HL-60/S4 (cell line): Measurements from ENCODE around the gene PLPPR4.
"Not testable (repeated sequence)": the region's sequence is repeated elsewhere in the genome, so short reads cannot be mapped to it uniquely, and the experiment has no call there.

ENCODE experiments used
- in situ Hi-C: fragments of 300-500 bp; cut with MboI; formaldehyde crosslinking; loops from 2 replicates; pipeline ENCODE4 v1.14.3; 2022; ENCODE audit warnings: low sequenced_read_pairs

PLPPR4 gene, protein sequence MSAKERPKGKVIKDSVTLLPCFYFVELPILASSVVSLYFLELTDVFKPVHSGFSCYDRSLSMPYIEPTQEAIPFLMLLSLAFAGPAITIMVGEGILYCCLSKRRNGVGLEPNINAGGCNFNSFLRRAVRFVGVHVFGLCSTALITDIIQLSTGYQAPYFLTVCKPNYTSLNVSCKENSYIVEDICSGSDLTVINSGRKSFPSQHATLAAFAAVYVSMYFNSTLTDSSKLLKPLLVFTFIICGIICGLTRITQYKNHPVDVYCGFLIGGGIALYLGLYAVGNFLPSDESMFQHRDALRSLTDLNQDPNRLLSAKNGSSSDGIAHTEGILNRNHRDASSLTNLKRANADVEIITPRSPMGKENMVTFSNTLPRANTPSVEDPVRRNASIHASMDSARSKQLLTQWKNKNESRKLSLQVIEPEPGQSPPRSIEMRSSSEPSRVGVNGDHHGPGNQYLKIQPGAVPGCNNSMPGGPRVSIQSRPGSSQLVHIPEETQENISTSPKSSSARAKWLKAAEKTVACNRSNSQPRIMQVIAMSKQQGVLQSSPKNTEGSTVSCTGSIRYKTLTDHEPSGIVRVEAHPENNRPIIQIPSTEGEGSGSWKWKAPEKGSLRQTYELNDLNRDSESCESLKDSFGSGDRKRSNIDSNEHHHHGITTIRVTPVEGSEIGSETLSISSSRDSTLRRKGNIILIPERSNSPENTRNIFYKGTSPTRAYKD

GRCh38 chr1:99264201-99265021 lies at the start of gene PLPPR4:
TSS of gene PLPPR4 (plus strand) at chr1:99264492. CDS start at chr1:99264594, 102 bp downstream.
- in situ Hi-C loops = no loop called here

DNA sequence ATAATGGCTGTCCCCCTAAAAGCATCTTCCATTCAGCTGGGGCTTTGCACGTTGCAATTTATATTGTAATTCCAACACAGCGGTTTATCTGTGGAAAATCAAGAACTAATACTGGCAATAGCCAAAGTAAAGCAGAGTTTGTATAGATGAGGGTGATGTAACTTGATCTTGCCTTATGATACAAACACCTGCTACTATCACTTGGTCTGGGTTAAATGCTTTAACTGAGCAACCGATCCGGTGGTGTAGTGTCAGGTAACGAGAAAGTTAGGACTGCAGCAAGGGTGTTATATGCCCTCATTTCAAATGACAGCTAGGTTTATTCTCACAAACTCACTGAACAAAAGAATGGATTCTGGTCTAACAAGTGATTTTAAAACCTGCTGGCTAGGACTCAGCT lies 47.3 kb upstream of the PLPPR4 start:
- in situ Hi-C loops = no loop called here

- in situ Hi-C loops = no loop called here
Measured at GRCh38 chr1:99217599-99217998, 46.7 kb upstream of the PLPPR4 start.

DNA sequence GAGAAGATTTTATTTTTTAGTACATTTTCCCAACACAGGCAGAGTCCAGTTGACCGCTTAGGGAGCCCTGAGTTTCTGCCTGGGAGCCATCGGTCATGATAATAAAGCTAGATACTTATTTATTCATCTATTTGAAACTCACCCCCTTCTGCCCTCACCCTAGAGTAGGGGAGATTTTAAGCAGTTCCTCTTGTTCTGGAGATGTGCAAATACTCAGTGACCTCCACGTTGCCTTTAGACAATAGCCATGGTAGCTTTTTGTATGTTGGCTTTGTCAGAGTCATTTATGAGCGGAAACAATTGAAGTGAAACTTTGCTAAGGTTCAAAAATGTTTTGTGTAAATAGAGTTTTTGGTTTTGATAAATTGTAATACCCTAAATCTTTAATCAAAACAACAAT lies 45.7 kb upstream of the PLPPR4 start:
- in situ Hi-C loops = no loop called here

DNA sequence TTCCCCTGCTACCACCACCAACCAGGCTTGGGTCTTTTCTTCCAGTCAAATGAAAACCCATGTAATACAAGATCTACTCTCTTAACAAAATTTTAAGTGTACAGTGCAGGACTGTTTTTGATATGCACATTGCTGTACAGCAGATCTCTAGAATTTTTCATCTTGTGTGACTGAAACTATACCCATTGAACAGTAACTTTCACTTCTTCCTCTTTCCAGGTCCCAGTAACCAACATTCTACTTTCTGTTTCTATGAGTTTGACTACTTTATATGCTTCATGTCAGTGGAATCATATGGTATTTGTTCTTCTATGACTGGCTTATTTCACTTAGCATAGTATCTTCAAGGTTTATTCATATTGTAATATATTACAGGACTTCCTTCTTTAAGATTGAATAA lies 45.3 kb upstream of the PLPPR4 start:
- in situ Hi-C loops = no loop called here

DNA sequence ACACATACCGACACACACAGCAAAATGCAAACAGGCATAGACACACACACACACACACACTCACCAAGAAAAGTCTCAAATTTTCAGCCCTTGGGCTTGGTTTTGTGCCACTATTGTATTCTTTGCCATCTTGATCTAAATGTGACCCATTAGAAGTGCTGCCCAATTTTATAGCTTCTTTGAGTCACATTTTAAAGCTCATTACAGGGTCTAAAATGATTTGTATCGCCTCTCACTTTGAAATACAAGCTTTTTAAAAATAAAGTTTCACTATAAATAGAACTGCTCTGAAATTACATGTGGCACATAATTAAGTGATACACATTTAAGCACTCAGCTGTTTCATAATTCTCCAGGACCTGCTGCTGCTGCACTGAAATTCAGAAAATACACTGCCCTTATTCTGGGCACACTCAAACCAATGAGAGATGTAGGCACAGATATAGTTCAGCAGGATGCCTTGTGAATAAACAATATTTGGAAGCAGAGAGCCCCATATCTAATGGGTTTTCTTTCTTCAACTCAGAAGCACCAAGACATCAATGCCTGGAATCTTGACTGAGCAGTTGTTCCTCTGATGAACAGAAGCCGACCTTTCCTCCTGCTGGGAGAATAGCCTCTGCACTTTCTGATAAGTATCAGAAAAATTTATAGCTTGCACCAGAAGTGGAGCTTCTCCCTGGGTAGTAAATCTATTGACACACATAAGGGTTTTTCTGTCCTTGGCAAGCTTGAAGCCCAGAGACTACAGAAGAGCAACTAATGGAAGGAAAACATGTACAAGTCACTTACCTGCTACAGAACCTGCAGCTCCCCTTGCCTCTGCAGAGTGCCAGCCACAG lies 37.0 kb upstream of the PLPPR4 start:
- in situ Hi-C loops = no loop called here

DNA sequence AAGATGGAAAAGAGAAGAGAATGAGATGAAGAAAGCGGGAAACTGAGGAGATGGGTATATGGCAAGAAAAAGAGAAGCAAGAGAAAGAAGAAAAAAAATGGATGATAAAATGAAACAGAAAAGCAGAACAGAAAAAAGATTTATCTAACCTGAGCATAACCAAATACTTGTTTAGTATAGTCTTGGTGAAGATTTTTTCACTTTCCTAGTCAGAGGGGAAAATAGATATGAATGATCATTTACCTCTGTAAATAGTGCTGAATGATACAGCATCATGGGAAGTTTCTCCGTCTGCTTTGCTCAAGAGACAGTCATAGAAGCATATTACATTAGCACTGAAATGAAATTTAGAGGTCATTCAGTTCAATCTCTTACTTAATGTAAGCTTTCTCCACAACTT lies 36.1 kb upstream of the PLPPR4 start:
- in situ Hi-C loops = no loop called here

GRCh38 chr1:99229122-99229521 lies 35.2 kb upstream of the PLPPR4 start:
- in situ Hi-C loops = no loop called here

- in situ Hi-C loops = no loop called here
Measured at GRCh38 chr1:99230695-99231094, 33.6 kb upstream of the PLPPR4 start.

DNA sequence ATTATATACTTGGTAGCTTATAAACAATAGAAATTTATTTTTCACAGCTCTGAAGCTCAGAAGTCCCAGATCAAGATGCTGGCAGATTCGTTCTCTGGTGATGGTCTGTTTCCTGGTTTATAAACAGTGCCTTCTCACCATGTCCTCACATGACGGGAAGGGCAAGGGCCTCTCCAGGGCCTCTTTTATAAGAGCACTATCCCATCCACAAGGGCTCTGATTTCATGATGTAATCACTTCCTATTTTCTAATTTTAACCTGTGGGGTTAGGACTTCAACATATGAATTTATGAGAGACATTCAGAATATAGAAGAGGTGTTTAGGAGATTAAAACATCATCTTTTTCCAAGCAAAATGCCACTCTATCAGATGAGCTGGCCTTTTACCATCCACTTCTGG lies 32.1 kb upstream of the PLPPR4 start:
- in situ Hi-C loops = no loop called here

DNA sequence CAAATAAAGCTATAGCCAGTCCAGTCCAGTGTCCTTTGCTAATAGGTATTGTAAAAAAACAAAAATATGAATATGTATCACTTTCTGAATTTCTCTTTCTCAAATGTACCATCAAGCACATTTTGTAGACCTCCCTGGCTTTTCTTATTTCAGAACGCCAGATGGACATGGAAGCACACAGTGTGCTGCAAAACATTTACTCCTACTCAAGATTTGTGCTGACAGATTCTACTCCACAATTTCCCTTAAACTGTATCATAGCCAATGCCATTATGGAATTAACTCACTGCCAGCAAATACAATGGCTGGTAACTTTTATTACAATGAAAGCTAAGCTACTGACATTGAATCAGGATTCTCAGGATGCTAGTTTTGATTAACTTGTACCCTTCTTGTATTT lies 30.8 kb upstream of the PLPPR4 start:
- in situ Hi-C loops = no loop called here

DNA sequence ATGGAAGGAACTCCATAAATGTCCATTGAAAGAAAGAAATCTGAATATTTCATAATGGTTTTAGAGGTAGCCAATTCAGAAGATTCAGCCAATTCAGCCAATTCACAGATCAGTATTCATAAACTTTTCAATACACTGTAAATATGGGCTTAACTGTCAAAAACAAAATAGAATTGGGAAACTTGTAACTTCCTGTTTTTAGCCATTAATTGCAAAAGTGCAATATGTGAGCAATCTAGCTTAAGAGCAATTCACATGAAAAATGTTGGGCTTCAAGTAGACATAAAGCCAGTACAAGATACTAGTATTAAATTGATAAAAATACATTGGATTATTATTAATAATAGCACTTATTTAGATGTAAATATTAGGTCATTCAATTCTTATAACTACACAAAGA lies 27.5 kb upstream of the PLPPR4 start:
- in situ Hi-C loops = no loop called here

- in situ Hi-C loops = no loop called here
Measured at GRCh38 chr1:99239690-99240089, 24.6 kb upstream of the PLPPR4 start.

- in situ Hi-C loops = no loop called here
Measured at GRCh38 chr1:99240621-99241020, 23.7 kb upstream of the PLPPR4 start.

- in situ Hi-C loops = no loop called here
Measured at GRCh38 chr1:99246152-99246551, 18.1 kb upstream of the PLPPR4 start.

- in situ Hi-C loops = no loop called here
Measured at GRCh38 chr1:99247199-99247598, 17.1 kb upstream of the PLPPR4 start.

DNA sequence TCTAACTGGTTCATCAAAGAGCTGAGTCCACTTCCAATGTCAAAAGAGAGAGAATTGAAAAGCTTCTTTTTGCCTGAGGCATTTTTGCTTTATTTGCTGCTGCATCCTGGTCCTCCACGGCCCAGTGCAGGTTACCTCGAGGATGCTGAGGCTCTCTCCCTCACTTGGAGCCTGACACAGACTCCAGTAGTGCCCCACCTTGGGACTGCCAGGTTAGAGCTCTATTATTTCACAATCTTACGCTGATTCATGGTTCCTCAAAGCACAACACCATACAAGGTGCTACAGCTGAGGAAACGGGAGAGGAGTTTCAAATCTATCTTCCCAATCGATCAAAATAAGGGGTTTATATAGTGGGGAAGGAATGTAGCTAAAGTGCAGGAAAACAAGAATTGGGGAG lies 13.6 kb upstream of the PLPPR4 start:
- in situ Hi-C loops = no loop called here

GRCh38 chr1:99251308-99251707 lies 13.0 kb upstream of the PLPPR4 start:
- in situ Hi-C loops = no loop called here

DNA sequence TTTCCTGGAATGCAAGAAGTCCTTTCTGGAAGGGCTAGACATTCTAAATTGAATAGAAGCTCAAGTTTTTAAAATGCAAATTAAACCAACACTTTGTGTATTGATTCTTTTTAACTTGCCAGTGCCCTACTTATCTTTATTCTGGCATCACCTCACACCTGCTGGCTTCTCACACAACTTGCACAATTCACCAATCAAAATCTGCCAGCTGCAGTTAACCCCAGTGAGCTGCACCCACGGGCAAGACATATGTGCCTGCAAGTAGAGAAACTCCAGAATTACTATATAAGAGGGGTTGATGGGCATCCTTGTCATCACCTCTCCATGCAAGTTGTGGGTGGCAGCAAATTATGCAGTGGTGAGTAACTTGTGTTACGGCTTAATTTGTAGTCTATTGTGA lies 11.7 kb upstream of the PLPPR4 start:
- in situ Hi-C loops = no loop called here

- in situ Hi-C loops = not testable (repeated sequence)
Measured at GRCh38 chr1:99260402-99260801, 3.9 kb upstream of the PLPPR4 start.

DNA sequence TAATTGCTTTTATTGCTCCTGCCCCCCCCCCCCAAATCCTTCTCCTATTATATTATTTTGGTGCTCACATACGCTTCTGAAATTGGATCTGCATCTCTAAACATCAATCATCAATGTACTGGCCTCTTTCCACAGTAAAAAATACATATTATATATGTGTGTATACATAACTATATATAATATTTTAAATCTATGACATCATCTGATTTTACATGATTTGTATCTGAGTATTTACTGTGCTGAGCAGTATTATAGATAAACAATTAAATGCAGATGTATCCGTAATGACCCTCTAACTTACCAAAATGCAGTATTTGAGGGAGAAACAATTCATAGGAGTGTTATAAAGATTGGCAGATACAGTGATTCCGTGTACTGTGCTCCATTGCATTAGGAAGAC lies 832 bp downstream of the PLPPR4 start:
- in situ Hi-C loops = no loop called here
